Kidney capillary endothelial cell (primary cell): ENCODE measurements around the gene EGFR.
"Not testable (repeated sequence)": the region's sequence is repeated elsewhere in the genome, so short reads cannot be mapped to it uniquely, and the experiment has no call there.

Source experiments
- DNase-seq: peaks from one replicate; pipeline ENCODE4 v3.0.0-alpha.2; 2018; ENCODE audit warnings: low spot score

EGFR gene

DNA sequence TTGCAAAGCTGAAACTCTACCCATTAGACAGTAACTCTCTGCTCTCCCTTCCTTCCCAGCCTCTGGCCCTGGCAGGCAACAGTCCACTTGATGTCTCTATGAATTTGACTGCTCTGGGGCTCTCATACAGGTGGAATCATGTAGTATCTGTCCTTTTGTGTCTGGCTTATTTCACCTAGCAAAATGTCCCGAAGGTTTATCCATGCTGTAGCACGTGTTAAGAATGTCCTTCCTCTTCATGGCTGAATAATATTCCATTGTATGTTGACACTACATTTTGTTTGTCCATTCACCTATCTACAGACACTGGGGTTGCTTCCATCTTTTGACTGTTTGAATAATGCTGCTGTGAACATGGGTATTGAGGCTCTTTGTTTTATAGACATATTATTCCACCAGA lies 128.9 kb downstream of the EGFR start:
- DNase-seq = no peak

DNA sequence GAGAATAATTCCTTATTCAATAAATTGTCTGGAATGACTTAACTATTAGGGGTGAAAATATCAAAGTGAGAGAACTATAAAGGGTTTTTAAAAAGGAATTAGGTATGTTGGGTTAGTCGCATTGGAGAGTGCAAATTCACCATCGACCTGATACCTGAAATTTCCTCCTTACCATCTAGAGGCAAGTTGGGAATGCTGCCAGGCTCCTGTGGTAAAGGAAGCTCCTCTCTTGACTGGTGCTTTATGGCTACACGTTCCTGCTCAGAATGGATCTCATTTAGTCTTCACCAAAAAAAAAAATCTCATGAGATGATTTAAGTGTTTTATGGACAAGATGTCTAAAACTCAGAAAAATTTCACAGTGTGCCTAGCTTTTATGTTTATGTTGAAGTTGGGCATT lies 129.8 kb downstream of the EGFR start:
- no peak for DNase-seq

GRCh38 chr7:55149001-55149400 lies 130.2 kb downstream of the EGFR start:
- no peak for DNase-seq

DNA sequence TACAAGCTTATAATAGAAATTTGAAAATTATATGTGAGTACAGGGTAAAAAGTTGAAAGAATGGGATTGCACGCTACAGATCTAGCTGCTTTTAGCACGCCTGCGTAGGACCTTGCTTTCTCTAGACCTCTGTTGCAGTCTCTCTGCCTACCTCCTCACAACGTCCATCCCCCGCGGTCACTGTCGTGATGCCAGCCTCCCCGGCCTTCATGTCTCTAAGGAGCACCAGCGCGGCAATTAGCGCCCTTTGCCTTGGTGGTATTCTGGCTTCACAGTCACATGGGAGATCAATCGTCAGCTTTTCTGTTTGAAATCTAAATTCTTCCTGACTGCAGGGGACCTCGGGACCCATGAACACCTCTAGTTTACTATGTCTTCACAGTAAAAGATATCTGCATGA lies 131.3 kb downstream of the EGFR start:
- no peak for DNase-seq

DNA sequence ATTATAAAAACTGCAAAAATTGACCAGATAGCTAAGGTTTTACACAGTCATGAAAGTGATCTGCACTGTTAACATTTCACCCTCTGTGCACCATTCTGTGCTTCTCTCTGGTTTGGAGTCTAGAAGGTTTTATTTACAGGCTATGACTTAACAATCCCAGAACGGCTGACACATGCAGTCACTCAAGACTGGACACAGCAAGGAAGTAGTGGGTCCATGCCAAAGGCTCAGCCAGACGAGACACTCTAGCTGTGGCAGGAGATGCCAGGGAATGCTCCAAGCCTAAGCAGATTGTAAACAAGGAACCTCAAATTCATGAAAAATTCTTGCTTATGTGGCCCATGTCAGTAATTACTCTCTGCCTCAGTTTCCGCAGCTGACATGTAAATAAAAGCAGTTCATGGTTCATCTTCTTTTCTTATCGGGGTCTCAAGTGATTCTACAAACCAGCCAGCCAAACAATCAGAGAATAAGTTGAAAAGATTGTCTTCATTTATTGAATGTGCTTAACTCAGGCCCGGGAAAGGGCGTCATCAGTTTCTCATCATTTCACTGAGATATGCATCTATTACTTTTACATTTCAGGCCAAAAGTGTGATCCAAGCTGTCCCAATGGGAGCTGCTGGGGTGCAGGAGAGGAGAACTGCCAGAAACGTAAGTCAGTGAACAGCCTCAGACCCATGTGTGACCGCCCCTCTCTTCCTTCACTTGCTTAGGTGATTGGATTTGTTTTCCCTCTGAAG lies 132.1 kb downstream of the EGFR start:
- no peak for DNase-seq

- DNase-seq = peak; percentile 56
Observed at GRCh38 chr7:55152516-55152915, 133.7 kb downstream of the EGFR start.

- DNase-seq = no peak
Observed at GRCh38 chr7:55154096-55154495, 135.3 kb downstream of the EGFR start.

GRCh38 chr7:55155351-55156117 lies 136.7 kb downstream of the EGFR start:
- DNase-seq = no peak

- no peak for DNase-seq
Observed at GRCh38 chr7:55156919-55157763, 138.3 kb downstream of the EGFR start.

DNA sequence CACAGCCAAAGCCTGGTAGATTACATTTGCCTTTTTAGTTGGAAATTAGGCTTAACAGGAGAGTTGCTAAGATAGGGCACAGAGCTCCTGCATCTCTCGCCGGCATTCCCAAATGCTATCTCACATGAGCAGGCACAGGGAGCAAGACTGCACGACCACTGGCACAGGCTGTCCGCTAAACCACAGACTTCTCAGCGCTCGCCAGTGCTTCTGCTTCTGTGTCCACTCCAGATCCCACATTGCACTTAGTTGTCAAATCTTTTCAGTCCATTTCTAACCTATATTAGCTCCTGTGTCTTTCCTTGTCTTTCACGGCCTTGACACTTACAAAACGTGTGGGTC lies 138.9 kb downstream of the EGFR start:
- DNase-seq = no peak

DNA sequence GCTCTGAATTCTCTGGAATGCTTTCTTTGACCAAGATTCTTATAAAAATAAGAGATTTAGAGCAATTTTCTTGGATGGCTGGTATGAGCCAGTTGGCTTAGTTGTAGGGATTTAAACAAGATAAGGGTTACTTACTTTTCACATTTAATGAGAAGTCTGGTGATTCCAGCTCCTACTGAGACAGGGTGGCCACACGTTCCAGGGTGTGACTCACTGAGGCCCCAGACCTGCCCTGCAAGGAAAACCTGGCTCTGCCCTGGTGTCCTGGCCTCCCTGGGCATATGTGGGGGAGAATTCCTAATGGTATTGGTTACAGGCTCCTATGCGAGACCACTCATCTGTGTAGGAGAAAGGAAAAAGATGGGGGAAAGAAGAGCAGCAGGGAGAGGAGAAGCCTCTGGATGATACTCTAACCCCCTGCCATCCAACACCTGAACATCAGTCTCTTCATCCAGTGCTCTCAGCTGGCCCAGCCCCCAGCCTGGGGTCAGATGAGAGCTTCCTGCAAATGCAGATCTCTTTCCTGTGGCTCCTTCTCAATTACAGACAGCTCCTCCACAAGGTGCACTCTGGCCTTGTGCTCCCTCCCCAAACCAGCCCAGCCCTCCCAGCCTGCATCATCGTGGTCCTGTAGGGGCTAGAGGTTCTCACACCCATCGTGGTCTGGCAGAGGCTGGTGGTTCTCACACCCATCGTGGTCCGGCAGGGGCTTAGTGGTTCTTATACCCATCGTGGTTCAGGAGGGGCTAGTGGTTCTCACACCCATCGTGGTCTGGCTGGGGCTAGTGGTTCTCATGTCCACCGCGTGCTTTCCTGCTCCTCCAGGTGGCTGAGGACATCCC lies 139.9 kb downstream of the EGFR start:
- no peak for DNase-seq

DNA sequence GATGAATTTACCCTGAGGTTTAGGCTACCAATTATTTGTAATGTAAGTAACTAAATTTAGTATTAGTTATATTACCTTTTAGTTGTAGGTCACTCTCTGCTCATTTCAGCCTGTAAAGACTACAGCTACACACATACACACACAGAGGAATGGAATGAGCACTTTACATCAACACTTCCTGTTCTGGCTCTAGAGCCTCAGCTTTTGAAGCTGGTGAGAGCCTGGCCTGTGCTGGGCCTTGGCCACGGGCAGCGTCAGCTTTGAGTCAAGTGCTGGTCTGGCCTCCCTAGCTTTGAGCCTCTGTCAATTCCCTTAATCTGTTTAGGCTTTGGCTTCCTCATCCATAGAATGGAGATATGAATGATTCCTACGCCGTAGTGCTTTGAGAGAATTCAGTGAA lies 141.7 kb downstream of the EGFR start:
- no peak for DNase-seq

DNA sequence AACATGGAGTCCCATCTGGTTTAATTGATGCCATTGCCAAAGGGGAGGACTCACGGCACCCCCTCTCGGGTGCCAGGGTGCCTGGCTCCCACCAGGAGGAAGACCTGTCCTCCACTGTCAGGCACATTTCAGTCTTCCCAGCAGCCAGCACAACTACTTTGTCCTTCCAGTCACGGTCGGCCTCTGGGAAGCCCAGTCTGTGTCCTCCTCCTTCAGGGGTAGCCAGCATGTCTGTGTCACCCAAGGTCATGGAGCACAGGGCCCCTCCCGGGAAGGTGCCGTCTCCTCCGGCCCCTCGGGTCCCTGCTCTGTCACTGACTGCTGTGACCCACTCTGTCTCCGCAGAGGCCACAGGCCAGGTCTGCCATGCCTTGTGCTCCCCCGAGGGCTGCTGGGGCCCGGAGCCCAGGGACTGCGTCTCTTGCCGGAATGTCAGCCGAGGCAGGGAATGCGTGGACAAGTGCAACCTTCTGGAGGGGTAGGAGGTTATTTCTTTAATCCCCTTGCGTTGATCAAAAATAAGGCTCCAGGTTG lies 142.4 kb downstream of the EGFR start:
- DNase-seq = no peak

GRCh38 chr7:55162476-55162875 lies 143.7 kb downstream of the EGFR start:
- no peak for DNase-seq

GRCh38 chr7:55163733-55164132 lies 144.9 kb downstream of the EGFR start:
- DNase-seq = no peak

- no peak for DNase-seq
Observed at GRCh38 chr7:55164527-55164926, 145.7 kb downstream of the EGFR start.

DNA sequence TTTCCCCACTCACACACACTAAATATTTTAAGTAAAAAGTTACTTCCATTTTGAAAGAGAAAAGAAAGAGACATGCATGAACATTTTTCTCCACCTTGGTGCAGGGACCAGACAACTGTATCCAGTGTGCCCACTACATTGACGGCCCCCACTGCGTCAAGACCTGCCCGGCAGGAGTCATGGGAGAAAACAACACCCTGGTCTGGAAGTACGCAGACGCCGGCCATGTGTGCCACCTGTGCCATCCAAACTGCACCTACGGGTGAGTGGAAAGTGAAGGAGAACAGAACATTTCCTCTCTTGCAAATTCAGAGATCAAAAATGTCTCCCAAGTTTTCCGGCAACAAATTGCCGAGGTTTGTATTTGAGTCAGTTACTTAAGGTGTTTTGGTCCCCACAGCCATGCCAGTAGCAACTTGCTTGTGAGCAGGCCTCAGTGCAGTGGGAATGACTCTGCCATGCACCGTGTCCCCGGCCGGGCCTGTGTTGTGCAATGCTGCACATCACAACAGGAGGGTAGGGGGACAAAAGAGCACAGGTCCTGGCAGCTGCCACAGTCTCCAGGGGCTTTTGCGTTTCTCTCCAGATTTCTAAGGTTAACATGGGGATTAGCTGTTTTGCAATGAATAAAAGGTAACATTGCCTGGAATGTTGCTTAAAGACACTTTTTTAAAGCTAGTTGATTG lies 146.5 kb downstream of the EGFR start:
- no peak for DNase-seq

DNA sequence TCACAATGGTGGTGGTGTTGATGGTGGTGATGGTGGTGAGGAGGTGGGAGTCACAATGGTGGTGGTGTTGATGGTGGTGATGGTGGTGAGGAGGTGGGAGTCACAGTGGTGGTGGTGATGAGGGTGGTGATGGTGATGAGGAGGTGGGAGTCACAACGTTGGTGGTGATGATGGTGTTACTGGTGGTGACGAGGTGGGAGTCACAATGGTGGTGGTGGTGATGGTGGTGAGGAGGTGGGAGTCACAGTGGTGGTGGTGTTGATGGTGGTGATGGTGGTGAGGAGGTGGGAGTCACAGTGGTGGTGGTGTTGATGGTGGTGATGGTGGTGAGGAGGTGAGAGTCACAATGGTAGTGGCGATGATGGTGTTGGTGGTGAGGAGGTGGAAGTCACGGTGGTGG lies 148.5 kb downstream of the EGFR start:
- not testable (repeated sequence) for DNase-seq

DNA sequence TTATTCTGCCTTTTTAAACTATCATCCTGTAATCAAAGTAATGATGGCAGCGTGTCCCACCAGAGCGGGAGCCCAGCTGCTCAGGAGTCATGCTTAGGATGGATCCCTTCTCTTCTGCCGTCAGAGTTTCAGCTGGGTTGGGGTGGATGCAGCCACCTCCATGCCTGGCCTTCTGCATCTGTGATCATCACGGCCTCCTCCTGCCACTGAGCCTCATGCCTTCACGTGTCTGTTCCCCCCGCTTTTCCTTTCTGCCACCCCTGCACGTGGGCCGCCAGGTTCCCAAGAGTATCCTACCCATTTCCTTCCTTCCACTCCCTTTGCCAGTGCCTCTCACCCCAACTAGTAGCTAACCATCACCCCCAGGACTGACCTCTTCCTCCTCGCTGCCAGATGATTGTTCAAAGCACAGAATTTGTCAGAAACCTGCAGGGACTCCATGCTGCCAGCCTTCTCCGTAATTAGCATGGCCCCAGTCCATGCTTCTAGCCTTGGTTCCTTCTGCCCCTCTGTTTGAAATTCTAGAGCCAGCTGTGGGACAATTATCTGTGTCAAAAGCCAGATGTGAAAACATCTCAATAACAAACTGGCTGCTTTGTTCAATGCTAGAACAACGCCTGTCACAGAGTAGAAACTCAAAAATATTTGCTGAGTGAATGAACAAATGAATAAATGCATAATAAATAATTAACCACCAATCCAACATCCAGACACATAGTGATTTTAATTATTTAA lies 151.7 kb downstream of the EGFR start:
- no peak for DNase-seq

DNA sequence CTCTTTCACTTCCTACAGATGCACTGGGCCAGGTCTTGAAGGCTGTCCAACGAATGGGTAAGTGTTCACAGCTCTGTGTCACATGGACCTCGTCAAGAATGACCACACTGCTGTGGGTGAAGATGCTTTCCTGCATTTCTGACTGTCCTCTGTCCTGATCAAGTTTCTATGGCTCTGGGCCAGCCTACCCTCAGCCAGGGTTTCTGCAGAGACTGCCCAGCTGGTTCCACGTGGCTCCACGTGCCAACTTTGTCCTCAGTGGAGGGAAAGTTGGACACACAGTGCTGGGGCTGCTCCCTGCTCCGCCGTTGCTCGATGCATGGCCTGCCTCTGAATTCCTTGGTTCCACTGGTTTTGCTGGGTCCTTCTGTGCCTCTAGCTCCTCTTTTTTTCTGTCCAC lies 152.3 kb downstream of the EGFR start:
- no peak for DNase-seq
